OCI-M2 (cell line): Measurements from ENCODE around the gene PIP5K1A.
A peak's percentile ranks its signal among the peaks of the same experiment; 100 is the strongest.
"Not testable (repeated sequence)": the region's sequence is repeated elsewhere in the genome, so short reads cannot be mapped to it uniquely, and the experiment has no call there.

ENCODE experiments used
- DNase-seq: peaks from one replicate; lab custom pipeline; 2025; ENCODE audit not compliant: unreplicated experiment; lab: John Stamatoyannopoulos, UW

Gene PIP5K1A

DNA sequence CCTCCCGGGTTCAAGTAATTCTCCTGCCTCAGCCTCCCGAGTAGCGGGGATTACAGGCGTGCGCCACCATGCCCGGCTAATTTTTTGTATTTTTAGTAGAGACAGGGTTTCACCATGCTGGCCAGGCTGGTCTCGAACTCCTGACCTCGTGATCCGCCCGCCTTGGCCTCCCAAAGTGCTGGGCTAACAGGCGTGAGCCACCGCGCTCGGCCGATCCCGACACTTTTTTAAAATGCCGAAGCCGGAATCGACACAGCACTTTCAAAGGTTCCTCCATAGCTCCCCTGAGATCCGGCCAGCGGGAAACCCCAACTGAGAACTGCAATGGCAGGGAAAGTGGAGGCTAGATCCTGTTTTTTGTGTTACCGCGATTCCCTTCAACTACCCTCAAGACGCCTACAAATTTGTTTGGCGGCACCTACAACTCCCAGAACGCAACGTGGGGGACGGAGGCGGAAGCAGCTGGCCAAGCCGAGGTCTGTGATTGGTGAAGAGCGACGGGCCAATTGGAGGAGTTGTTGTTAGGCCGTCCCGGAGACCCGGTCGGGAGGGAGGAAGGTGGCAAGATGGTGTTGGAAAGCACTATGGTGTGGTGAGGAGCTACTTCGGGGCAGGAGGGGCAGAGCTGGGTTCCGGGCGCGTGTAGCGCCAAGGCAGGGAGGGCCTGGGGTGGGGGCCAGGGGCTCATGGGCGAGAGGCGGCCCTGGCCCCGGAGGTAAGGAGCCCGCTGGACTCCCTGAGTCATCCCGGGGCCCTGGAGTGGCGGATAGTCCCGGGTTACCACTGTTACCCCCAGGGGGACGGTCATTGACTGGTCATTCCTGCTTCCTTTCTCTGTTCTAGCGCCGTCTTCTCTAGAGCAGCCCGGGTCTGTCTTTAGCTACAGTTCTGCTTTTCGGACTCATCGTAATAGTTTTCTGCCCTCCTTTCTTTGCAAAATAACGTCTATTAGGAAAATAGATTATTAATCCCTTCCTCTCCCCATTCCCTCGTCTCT, 56.2 kb downstream of the PIP5K1A start, which contains the start of gene PSMD4:
TSS of gene PSMD4 (plus strand) at position 518 of the 997 bp plus-strand sequence. CDS start at position 567, 49 bp downstream.
- DNase-seq, result peak; percentile 75

DNA sequence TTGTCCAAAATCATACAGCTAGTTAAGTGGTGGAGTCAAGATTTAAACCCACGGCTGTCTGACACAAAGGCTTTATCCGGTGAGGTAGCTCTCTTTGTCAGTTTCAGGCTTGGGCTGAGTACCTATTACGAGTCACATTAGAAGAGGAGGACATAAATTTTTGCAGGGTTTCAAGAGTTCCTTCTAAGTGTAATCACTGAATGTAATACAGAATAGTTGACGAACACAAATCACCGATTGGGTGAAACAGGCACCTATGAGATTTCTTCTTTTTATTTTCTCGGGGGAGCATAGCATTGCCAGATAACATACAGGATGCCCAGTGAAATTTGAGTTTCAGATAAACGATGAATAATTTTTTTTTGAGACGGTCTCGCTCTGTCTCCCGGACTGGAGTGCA, 57.0 kb downstream of the PIP5K1A start:
- DNase-seq, result no peak

GRCh38 chr1:151259351-151259750, 61.0 kb downstream of the PIP5K1A start:
- no peak for DNase-seq

GRCh38 chr1:151265446-151266236, 67.3 kb downstream of the PIP5K1A start:
- no peak for DNase-seq

DNA sequence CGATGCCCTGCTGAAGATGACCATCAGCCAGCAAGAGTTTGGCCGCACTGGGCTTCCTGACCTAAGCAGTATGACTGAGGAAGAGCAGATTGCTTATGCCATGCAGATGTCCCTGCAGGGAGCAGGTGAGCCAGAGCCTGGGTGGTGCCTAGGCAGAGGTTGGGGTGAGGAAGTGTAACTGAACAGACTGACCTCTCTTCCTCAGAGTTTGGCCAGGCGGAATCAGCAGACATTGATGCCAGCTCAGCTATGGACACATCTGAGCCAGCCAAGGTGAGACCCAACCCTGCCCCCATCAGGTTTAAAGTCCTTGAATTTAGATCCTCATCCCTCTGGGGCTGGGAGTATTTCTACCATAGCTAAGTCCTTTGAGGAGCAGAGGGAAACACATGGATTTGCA, 68.0 kb downstream of the PIP5K1A start:
- no peak for DNase-seq

DNA sequence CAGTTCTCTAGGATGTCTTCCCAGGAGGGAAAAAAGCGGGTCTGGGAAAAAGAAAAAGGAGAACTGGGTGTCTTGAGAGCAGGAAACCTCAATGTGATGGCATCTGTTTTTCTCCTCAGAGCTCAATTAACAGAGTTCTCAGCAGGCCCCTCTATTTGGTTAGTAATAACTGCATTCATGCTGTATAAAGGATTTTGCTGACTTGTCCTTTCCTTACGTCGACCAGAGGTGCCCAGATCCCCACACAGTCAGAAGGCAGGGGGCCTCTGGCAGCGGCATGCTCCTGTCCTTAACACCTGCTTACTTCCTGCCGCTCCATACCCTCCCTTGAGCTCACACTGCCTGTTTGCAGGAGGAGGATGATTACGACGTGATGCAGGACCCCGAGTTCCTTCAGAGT, 68.5 kb downstream of the PIP5K1A start:
- no peak for DNase-seq

GRCh38 chr1:151267760-151268159, 69.4 kb downstream of the PIP5K1A start:
- DNase-seq, result no peak

GRCh38 chr1:151273924-151274466, 75.6 kb downstream of the PIP5K1A start:
- DNase-seq, result no peak

DNA sequence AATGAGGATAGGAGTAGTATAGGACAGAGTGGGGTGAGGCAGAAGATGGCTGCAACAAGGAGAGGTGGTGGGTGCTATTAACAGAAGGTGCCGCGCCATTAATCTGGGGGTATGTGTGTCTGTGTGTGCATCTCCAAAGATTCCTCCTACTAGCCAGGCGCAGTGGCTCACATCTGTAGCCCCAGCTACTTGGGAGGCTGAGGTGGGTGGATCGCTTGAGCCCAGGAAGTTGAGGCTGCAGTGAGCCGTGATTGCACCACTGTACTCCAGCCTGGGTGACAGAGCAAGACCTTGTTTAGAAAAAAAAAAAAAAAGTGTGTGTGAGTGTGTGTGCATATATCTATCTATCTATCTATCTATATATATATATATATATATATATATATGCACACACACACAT, 77.0 kb downstream of the PIP5K1A start:
- not testable (repeated sequence) for DNase-seq

- no peak for DNase-seq
Measured at GRCh38 chr1:151277249-151277648, 78.9 kb downstream of the PIP5K1A start.

GRCh38 chr1:151281225-151281968, 83.0 kb downstream of the PIP5K1A start:
- DNase-seq, result peak; percentile 86

DNA sequence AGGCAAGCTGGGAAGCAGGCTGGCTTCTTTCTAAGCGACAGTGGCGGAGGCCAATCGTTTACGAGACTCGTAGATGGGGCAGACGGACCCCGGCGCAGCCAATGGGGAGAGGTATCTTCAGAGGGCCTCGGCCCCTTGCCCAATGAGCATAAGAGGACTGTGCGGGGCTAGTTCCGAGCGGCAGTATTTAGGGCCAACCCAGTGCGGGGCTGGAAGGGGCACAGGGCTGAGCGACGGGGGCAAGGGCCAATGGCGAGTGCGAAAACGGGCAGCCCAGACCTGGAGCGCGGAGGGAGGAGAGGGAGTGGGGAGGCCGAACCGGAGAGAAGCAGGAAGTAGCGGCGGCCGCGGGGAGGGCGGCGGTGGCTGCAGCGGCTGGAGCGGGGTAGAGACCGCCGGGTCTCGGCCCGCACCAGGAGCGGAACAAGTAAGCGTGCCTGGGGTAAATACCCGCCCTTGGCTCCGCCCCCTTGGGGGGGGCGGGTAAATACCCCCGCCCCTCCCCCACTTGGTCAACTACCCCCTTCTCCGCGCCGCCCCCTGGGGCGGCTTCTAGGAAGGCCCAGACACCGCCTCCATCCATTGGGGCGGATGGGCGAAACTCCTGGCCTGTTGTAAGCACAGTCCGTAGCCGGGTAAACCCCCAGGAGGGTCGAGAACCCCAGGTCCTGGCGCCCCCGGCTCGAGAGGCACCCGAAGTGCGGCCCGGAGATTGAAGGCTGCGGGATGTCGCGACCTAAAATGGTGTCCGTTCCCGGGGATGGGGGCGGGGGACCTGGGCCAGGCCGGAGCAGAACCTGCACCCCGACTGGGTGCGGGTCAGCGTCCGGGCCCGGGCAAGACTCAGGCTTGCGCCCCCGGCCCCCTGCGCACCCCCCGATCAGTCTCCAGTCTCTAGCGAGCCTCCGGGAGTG, 83.9 kb downstream of the PIP5K1A start, which contains the start of gene ZNF687:
TSS of gene ZNF687 (plus strand) at position 331 of the 914 bp plus-strand sequence. CDS start 3,993 bp downstream, outside the sequence.
- DNase-seq, result peak; percentile 95

DNA sequence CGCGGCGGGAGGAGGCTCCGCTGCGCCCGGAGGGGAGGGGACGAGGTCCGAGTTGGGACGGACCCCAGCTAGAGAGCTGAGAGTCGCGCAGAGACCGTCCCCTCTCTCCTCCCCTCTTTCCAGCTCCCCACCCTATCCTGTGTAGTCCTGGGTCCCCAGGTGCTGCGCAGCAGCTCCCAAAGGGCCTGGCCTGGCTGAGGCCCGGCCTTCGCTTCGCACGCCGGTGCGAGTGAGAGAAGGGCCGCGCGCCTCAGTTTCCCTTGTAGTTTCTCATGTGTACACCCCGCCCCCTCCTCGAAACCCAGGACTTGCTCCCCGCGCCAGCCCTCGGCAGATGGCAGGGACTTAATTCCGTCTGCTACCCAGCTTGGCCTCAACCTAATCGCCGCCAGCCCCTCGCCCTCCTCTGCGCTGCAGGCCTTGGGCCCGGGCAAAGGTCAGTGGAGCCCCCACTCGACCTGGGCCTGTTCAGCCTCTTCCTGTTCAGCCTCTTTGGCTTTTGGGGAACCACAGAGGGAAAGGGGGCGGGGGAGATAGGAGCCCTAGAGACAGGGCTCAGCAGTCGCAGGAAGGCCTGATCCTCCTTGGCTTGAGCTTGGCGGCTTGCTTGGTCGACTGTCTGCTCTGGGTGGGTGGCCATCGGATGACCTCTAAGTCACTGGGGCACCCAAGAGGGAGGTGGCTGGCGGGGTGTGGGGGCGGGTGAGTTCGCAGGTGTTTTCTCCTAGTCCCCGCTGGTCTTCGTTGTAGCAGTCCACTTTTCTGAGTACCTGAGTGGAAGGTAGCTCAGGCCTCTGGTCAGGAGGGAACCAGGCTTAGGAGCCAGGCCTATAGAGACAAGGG, 84.8 kb downstream of the PIP5K1A start:
- DNase-seq, result no peak

DNA sequence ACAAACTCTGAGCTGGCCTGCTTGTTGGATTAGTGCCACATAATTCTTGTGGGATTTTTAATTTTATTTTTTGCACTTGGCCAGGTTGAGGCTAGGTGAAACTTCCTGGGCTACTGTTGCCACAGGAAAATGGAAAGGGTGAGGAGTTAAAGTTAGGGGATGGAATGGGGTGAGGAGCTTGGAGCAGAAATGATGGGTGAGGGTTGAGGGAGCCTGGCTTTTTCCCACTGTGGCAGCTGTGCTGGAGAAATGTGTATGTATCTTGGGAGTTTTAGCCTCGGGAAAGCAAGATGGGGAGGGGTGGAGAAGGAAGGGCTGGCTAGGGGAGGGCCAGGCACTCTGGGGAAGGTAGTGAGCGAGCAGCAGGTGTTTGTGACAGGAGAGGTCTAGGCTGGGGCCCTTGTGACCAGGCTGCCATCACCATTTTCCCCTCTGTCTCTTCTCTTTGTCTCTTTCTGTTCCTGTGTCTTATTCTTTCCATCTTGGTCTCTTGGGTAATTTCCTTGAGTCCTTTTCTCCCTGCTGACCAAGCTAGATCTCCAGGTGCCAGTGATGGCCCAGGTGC, 85.7 kb downstream of the PIP5K1A start:
- no peak for DNase-seq

DNA sequence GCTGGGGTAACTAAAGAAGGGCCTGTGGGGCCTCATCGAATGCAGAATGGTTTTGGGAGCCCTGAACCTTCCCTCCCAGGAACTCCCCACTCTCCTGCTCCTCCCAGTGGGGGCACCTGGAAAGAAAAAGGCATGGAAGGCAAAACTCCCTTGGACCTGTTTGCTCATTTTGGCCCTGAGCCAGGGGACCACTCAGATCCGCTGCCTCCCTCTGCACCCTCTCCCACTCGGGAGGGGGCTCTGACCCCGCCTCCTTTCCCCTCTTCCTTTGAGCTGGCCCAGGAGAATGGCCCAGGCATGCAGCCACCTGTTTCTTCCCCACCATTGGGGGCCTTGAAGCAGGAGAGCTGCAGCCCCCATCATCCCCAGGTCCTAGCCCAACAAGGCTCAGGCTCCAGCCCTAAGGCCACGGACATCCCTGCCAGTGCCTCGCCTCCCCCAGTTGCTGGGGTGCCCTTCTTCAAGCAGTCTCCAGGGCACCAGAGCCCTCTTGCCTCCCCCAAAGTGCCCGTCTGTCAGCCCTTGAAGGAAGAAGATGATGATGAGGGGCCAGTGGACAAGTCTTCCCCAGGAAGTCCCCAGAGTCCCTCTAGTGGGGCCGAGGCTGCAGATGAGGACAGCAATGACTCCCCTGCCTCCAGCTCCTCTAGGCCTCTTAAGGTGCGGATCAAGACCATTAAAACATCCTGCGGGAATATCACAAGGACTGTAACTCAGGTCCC, 88.4 kb downstream of the PIP5K1A start:
- DNase-seq, result no peak

DNA sequence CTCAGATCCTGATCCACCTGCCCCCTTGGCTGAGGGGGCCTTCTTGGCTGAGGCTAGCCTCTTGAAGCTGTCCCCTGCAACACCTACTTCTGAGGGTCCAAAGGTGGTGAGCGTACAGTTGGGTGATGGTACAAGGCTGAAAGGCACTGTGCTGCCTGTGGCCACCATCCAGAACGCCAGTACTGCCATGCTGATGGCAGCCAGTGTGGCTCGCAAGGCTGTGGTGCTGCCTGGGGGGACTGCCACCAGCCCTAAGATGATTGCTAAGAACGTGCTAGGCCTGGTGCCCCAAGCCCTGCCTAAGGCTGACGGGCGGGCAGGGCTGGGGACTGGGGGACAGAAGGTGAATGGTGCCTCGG, 89.0 kb downstream of the PIP5K1A start:
- DNase-seq, result no peak

DNA sequence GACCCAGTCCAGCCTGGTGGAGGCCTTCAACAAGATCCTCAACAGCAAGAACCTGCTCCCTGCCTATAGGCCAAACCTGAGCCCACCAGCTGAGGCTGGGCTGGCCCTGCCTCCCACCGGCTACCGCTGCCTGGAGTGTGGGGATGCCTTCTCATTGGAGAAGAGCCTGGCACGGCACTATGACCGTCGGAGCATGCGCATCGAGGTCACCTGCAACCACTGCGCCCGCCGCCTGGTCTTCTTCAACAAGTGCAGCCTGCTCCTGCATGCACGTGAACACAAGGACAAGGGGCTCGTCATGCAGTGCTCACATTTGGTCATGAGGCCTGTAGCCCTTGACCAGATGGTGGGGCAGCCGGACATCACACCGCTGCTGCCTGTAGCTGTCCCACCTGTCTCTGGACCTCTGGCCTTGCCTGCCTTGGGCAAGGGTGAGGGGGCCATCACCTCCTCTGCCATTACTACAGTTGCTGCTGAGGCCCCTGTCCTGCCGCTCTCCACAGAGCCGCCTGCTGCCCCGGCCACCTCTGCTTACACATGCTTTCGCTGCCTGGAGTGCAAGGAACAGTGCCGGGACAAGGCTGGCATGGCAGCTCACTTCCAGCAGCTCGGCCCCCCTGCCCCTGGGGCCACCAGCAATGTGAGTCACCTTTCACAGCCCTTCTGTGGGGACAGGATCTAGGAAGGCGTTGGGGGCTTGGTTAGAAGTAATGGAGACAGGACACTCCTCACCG, 89.6 kb downstream of the PIP5K1A start:
- DNase-seq, result no peak
